ENCODE results near the gene SIPA1L2.

SIPA1L2 gene

GRCh38 chr1:232590744-232591082, 39.2 kb downstream of the SIPA1L2 start:
- Histone ChIP-seq H3K27ac (ENCODE audit: insufficient read depth in 1 of 2, low read depth in 1 of 2, low read length in 2 of 2, poor library complexity in 1 of 2, severe bottlenecking in 2 of 2) (no peak overlapping the region), H3K4me1 (ENCODE audit: control extremely low read depth in 1 of 4, control insufficient read depth in 4 of 4, insufficient read depth in 4 of 4, low read length in 3 of 4) (peaks cover 13 to 31% (median 16%) of the 10 kb centered on the region in 4 experiments), H3K9me3 (ENCODE audit: control extremely low read depth in 1 of 5, control insufficient read depth in 4 of 5, insufficient read depth in 2 of 5, low read depth in 1 of 5, low read length in 4 of 5) (peaks cover 0 to 4% (median 0%) of the 10 kb centered on the region in 5 experiments), H3K36me3 (ENCODE audit: control insufficient read depth in 4 of 4, insufficient read depth in 4 of 4, low read length in 3 of 4) (no peaks in the 10 kb centered on the region), H3K4me3 (ENCODE audit: control insufficient read depth in 1 of 7, extremely low read depth in 1 of 7, insufficient read depth in 4 of 7, low read depth in 2 of 7, low read length in 6 of 7) (peak overlapping the region in 1 of 7 experiments; percentile 9), H3K27me3 (replicated peaks in 2 of 5; ENCODE audit: control insufficient read depth in 4 of 5, insufficient read depth in 5 of 5, low read length in 4 of 5) (no peaks in the 10 kb centered on the region)
- WGBS (ENCODE audit: insufficient coverage), result 100% methylated on average over 1 of the region's 5 CpGs
- POLR2A ChIA-PET, result no interaction called here
- DNase-seq, result peak in 2 of 3 donors; percentile 11 to 20
- CTCF ChIA-PET, result no interaction called here

- WGBS (ENCODE audit: insufficient coverage), result 46% methylated on average over 6 of the region's 10 CpGs
- Histone ChIP-seq H3K4me3 (ENCODE audit: control insufficient read depth in 1 of 7, extremely low read depth in 1 of 7, insufficient read depth in 4 of 7, low read depth in 2 of 7, low read length in 6 of 7) (peak overlapping the region in 1 of 7 experiments; percentile 15), H3K4me1 (ENCODE audit: control extremely low read depth in 1 of 4, control insufficient read depth in 4 of 4, insufficient read depth in 4 of 4, low read length in 3 of 4) (peaks cover 13 to 31% (median 16%) of the 10 kb centered on the region in 4 experiments), H3K9me3 (ENCODE audit: control extremely low read depth in 1 of 5, control insufficient read depth in 4 of 5, insufficient read depth in 2 of 5, low read depth in 1 of 5, low read length in 4 of 5) (peaks cover 0 to 4% (median 0%) of the 10 kb centered on the region in 5 experiments), H3K36me3 (ENCODE audit: control insufficient read depth in 4 of 4, insufficient read depth in 4 of 4, low read length in 3 of 4) (no peaks in the 10 kb centered on the region), H3K27me3 (replicated peaks in 2 of 5; ENCODE audit: control insufficient read depth in 4 of 5, insufficient read depth in 5 of 5, low read length in 4 of 5) (no peaks in the 10 kb centered on the region), H3K27ac (ENCODE audit: insufficient read depth in 1 of 2, low read depth in 1 of 2, low read length in 2 of 2, poor library complexity in 1 of 2, severe bottlenecking in 2 of 2) (no peak overlapping the region)
- peak in 2 of 3 donors; percentile 10 to 16 for DNase-seq
- CTCF ChIA-PET, result interaction anchor here (0.8 kb wide), 1 partner anchor 37 kb away, joined by 4 read pairs; no protein-coding TSS in a partner anchor
- POLR2A ChIA-PET, result no interaction called here
Measured at GRCh38 chr1:232589812-232590743, 39.9 kb downstream of the SIPA1L2 start.

GRCh38 chr1:232589111-232589811, 40.7 kb downstream of the SIPA1L2 start:
- no peak overlapping the region for H3K27ac ChIP-seq (ENCODE audit: insufficient read depth in 1 of 2, low read depth in 1 of 2, low read length in 2 of 2, poor library complexity in 1 of 2, severe bottlenecking in 2 of 2)
- H3K36me3 ChIP-seq (ENCODE audit: control insufficient read depth in 4 of 4, insufficient read depth in 4 of 4, low read length in 3 of 4), result no peaks in the 10 kb centered on the region
- POLR2A ChIA-PET, result no interaction called here
- peaks cover 0 to 4% (median 0%) of the 10 kb centered on the region in 5 experiments for H3K9me3 ChIP-seq (ENCODE audit: control extremely low read depth in 1 of 5, control insufficient read depth in 4 of 5, insufficient read depth in 2 of 5, low read depth in 1 of 5, low read length in 4 of 5)
- peaks cover 13 to 31% (median 16%) of the 10 kb centered on the region in 4 experiments for H3K4me1 ChIP-seq (ENCODE audit: control extremely low read depth in 1 of 4, control insufficient read depth in 4 of 4, insufficient read depth in 4 of 4, low read length in 3 of 4)
- WGBS (ENCODE audit: insufficient coverage), result 87% methylated on average over 5 of the region's 6 CpGs
- no peak overlapping the region for H3K4me3 ChIP-seq (ENCODE audit: control insufficient read depth in 1 of 7, extremely low read depth in 1 of 7, insufficient read depth in 4 of 7, low read depth in 2 of 7, low read length in 6 of 7)
- DNase-seq, result no peak
- CTCF ChIA-PET, result interaction anchor here (0.8 kb wide), 1 partner anchor 38 kb away, joined by 4 read pairs; no protein-coding TSS in a partner anchor
- H3K27me3 ChIP-seq (replicated peaks in 2 of 5; ENCODE audit: control insufficient read depth in 4 of 5, insufficient read depth in 5 of 5, low read length in 4 of 5), result no peaks in the 10 kb centered on the region

GRCh38 chr1:232587141-232588008, 42.6 kb downstream of the SIPA1L2 start:
- no peak overlapping the region for H3K4me3 ChIP-seq (ENCODE audit: control insufficient read depth in 1 of 7, extremely low read depth in 1 of 7, insufficient read depth in 4 of 7, low read depth in 2 of 7, low read length in 6 of 7)
- H3K27ac ChIP-seq (ENCODE audit: insufficient read depth in 1 of 2, low read depth in 1 of 2, low read length in 2 of 2, poor library complexity in 1 of 2, severe bottlenecking in 2 of 2), result no peak overlapping the region
- DNase-seq, result no peak
- POLR2A ChIA-PET, result no interaction called here
- CTCF ChIA-PET, result interaction anchor here (1.7 kb wide), 1 partner anchor 10 kb away, joined by 3 read pairs; no protein-coding TSS in a partner anchor
- no peaks in the 10 kb centered on the region for H3K27me3 ChIP-seq (replicated peaks in 2 of 5; ENCODE audit: control insufficient read depth in 4 of 5, insufficient read depth in 5 of 5, low read length in 4 of 5)
- peaks cover 0 to 4% (median 0%) of the 10 kb centered on the region in 5 experiments for H3K9me3 ChIP-seq (ENCODE audit: control extremely low read depth in 1 of 5, control insufficient read depth in 4 of 5, insufficient read depth in 2 of 5, low read depth in 1 of 5, low read length in 4 of 5)
- H3K36me3 ChIP-seq (ENCODE audit: control insufficient read depth in 4 of 4, insufficient read depth in 4 of 4, low read length in 3 of 4), result no peaks in the 10 kb centered on the region
- H3K4me1 ChIP-seq (ENCODE audit: control extremely low read depth in 1 of 4, control insufficient read depth in 4 of 4, insufficient read depth in 4 of 4, low read length in 3 of 4), result peaks cover 13 to 31% (median 16%) of the 10 kb centered on the region in 4 experiments
- 85% methylated on average over 11 of the region's 11 CpGs for WGBS (ENCODE audit: insufficient coverage)

GRCh38 chr1:232586679-232587078, 43.3 kb downstream of the SIPA1L2 start:
- peaks cover 13 to 29% (median 16%) of the 10 kb centered on the region in 4 experiments for H3K4me1 ChIP-seq (ENCODE audit: control extremely low read depth in 1 of 4, control insufficient read depth in 4 of 4, insufficient read depth in 4 of 4, low read length in 3 of 4)
- no peak overlapping the region for H3K4me3 ChIP-seq (ENCODE audit: control insufficient read depth in 1 of 7, extremely low read depth in 1 of 7, insufficient read depth in 4 of 7, low read depth in 2 of 7, low read length in 6 of 7)
- WGBS (ENCODE audit: insufficient coverage), result 100% methylated on average over 1 of the region's 3 CpGs
- H3K36me3 ChIP-seq (ENCODE audit: control insufficient read depth in 4 of 4, insufficient read depth in 4 of 4, low read length in 3 of 4), result no peaks in the 10 kb centered on the region
- no peaks in the 10 kb centered on the region for H3K27me3 ChIP-seq (replicated peaks in 2 of 5; ENCODE audit: control insufficient read depth in 4 of 5, insufficient read depth in 5 of 5, low read length in 4 of 5)
- POLR2A ChIA-PET, result no interaction called here
- H3K27ac ChIP-seq (ENCODE audit: insufficient read depth in 1 of 2, low read depth in 1 of 2, low read length in 2 of 2, poor library complexity in 1 of 2, severe bottlenecking in 2 of 2), result no peak overlapping the region
- peaks cover 0 to 4% (median 0%) of the 10 kb centered on the region in 5 experiments for H3K9me3 ChIP-seq (ENCODE audit: control extremely low read depth in 1 of 5, control insufficient read depth in 4 of 5, insufficient read depth in 2 of 5, low read depth in 1 of 5, low read length in 4 of 5)
- CTCF ChIA-PET, result interaction anchor here (1.7 kb wide), 1 partner anchor 10 kb away, joined by 3 read pairs; no protein-coding TSS in a partner anchor
- no peak for DNase-seq

GRCh38 chr1:232585486-232585885, 44.4 kb downstream of the SIPA1L2 start:
- ChIA-PET POLR2A (no interaction called here), CTCF (interaction anchor here (1.7 kb wide), 1 partner anchor 12 kb away, joined by 3 read pairs; no protein-coding TSS in a partner anchor)
- Histone ChIP-seq H3K27me3 (replicated peaks in 2 of 5; ENCODE audit: control insufficient read depth in 4 of 5, insufficient read depth in 5 of 5, low read length in 4 of 5) (no peaks in the 10 kb centered on the region), H3K9me3 (ENCODE audit: control extremely low read depth in 1 of 5, control insufficient read depth in 4 of 5, insufficient read depth in 2 of 5, low read depth in 1 of 5, low read length in 4 of 5) (peaks cover 0 to 4% (median 0%) of the 10 kb centered on the region in 5 experiments), H3K36me3 (ENCODE audit: control insufficient read depth in 4 of 4, insufficient read depth in 4 of 4, low read length in 3 of 4) (no peaks in the 10 kb centered on the region), H3K4me3 (ENCODE audit: control insufficient read depth in 1 of 7, extremely low read depth in 1 of 7, insufficient read depth in 4 of 7, low read depth in 2 of 7, low read length in 6 of 7) (no peak overlapping the region), H3K27ac (ENCODE audit: insufficient read depth in 1 of 2, low read depth in 1 of 2, low read length in 2 of 2, poor library complexity in 1 of 2, severe bottlenecking in 2 of 2) (no peak overlapping the region), H3K4me1 (ENCODE audit: control extremely low read depth in 1 of 4, control insufficient read depth in 4 of 4, insufficient read depth in 4 of 4, low read length in 3 of 4) (peaks cover 11 to 17% (median 15%) of the 10 kb centered on the region in 4 experiments)
- no peak for DNase-seq

Data from common myeloid progenitor, CD34-positive (primary cell).